Measurements from ENCODE around the gene FARSA.
"Not testable (repeated sequence)": the region's sequence is repeated elsewhere in the genome, so short reads cannot be mapped to it uniquely, and the experiment has no call there.

The FARSA gene

DNA sequence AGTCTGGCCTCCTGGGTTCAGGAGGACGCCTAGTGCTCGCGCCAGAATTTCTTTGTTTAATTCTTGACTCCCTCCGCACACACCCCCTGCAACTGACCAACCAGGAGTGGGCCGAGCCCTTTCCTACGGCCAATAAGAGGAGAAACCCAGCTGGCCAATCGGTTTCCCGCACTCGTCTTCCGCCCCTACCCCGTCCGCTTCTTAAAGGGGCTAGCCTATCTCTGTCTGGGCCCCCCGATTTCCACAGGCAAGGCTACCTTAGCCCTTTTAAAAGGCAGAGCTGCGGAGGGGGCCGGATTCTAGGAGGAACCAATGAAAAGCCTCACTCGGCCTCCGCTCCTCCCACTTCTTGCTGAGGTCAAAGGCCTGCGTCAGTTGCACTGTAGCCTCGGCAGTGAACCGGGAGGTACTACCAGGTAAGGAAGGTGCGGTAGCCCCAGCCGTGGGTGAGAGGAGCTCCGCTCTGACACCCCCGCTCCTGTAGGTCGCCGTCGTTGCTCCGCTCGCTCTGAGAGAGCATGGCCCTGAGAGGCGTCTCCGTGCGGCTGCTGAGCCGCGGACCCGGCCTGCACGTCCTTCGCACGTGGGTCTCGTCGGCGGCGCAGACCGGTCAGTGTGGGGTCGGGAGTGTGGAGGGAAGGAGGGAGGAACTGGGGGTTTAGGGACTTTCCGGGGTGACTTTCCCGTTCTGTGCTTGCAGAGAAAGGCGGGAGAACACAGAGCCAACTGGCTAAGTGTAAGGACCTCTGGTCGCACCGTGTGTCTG is 42.5 kb downstream of the FARSA start, which contains the start of gene GCDH:
Gene GCDH, plus strand, starts transcription at position 374 of the 766 bp plus-strand sequence. Its CDS starts 145 bp downstream, at position 519.
- TF ChIP-seq, protein P1, sequence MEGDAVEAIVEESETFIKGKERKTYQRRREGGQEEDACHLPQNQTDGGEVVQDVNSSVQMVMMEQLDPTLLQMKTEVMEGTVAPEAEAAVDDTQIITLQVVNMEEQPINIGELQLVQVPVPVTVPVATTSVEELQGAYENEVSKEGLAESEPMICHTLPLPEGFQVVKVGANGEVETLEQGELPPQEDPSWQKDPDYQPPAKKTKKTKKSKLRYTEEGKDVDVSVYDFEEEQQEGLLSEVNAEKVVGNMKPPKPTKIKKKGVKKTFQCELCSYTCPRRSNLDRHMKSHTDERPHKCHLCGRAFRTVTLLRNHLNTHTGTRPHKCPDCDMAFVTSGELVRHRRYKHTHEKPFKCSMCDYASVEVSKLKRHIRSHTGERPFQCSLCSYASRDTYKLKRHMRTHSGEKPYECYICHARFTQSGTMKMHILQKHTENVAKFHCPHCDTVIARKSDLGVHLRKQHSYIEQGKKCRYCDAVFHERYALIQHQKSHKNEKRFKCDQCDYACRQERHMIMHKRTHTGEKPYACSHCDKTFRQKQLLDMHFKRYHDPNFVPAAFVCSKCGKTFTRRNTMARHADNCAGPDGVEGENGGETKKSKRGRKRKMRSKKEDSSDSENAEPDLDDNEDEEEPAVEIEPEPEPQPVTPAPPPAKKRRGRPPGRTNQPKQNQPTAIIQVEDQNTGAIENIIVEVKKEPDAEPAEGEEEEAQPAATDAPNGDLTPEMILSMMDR (IDR thresholded peaks at IDR 0.05; ENCODE audit: borderline replicate concordance, control extremely low read depth, extremely low read depth, insufficient read depth, missing control alignments), result no peak
- DNase-seq (ENCODE audit: low spot score), result peak; percentile 97
- in situ Hi-C loops (cut with MboI; ENCODE audit: low sequenced_read_pairs, unreplicated experiment), result no loop called here

DNA sequence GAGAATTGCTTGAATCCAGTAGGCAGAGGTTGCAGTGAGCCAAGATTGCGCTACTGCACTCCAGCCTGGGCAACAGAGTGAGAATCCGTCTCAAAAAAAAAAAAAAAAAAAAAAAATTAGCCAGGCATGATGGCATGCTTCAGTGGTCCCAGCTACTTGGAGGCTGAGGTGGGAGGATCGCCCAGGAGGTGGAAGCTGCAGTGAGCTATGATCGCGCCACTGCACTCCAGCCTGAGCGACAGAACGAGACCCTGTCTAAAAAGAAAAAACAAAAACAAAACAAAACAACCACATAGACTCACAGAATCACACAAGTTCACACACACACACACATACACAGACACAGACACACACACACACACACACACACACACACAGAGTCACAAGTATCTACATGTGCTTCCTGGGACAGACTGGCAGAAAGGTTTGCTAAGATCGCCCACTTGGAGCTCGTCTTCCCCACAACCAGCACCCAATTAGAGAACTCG is 43.2 kb downstream of the FARSA start:
- DNase-seq (ENCODE audit: low spot score); in situ Hi-C loops (cut with MboI; ENCODE audit: low sequenced_read_pairs, unreplicated experiment): not testable (repeated sequence)

DNA sequence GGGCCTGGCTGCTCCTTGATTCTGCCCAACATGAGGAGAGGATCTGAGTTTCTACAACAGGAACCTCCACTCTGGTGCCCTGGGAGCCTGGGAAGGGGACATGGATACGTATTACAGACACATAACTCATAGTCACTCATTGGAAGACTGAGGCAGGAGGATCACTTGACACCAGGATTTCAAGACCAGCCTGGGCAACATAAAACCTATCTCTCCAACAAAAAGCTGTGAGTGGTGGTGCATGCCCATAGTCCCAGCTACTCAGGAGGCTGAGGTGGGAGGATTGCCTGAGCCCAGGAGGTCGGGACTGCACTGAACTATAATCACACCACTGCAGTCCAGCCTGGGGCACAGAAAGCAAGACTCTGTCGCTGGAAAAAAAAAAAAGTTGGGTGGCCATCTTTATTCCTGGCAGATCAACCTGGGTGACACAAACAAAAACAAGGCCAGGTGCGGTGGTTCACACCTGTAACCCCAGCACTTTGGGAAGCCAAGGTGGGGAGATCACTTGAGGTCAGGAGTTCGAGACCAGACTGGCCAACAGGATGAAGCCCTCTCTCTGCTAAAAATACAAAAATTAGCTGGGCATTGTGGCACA is 45.4 kb downstream of the FARSA start:
- TF ChIP-seq, protein P1 (IDR thresholded peaks at IDR 0.05; ENCODE audit: borderline replicate concordance, control extremely low read depth, extremely low read depth, insufficient read depth, missing control alignments), result no peak
- in situ Hi-C loops (cut with MboI; ENCODE audit: low sequenced_read_pairs, unreplicated experiment), result no loop called here
- no peak for DNase-seq (ENCODE audit: low spot score)

DNA sequence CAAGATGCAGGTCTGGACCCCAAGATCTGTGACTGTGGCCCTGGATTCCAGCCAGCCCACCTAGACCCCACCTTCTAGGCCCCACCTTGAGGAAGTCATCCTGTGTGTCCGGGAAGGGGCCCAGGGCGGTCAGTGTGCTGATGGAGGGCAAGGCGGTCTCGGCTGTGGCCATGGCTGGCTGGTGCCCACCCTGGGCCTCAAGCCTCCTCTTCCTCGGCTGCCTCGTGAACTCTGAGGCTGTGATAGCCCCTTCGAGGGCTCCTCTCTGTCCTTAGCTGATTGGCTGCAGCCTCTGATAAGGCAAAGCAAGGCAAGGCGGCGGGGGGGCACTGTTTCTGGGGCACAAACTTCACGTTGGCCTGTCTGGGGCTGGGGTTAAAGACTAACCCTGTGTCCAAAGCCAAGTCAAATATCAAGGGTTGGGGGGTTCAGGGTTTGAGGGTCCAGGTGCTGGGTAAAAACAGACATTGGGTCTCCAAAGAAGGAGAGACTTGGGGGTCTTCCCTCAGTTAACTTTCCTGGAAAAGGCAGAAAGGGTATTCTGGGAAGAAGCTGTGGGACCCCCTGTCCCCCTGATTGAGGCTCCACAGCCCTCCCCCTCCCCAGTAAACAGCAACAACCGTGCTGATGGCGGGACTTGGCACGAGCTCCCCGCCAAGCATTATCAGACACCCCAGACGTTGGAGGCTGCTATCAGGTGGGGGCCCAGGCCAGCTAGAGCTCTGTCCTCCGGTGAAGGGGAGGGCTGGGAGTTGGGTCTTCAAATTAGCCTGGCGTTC is 46.4 kb downstream of the FARSA start, which contains the start of gene KLF1:
Gene KLF1, minus strand, starts transcription at position 233 of the 779 bp plus-strand sequence. Its CDS starts 61 bp downstream, at position 172.
- TF ChIP-seq, protein P1 (IDR thresholded peaks at IDR 0.05; ENCODE audit: borderline replicate concordance, control extremely low read depth, extremely low read depth, insufficient read depth, missing control alignments), result no peak

DNA sequence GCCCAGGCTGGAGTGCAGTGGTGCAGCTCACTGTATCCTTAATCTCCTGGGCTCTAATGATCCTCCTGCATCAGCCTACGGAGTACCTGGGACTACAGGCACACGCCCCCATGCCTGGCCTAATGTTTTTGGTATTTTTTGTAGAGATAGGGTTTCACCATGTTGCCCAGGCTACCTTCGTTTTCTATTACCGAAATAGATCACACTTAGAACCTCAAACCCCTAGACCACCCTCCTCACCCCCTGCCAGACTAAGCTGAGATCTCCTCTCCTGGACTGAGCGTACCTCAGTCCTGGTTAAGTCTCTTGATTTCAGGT is 46.9 kb downstream of the FARSA start:
- TF ChIP-seq, protein P1 (IDR thresholded peaks at IDR 0.05; ENCODE audit: borderline replicate concordance, control extremely low read depth, extremely low read depth, insufficient read depth, missing control alignments), result no peak
- in situ Hi-C loops (cut with MboI; ENCODE audit: low sequenced_read_pairs, unreplicated experiment), result no loop called here
- DNase-seq (ENCODE audit: low spot score), result no peak

More for the DNA sequence above, 46.4 kb downstream of the FARSA start, which contains the start of gene KLF1:
- DNase-seq (ENCODE audit: low spot score), result no peak
- in situ Hi-C loops (cut with MboI; ENCODE audit: low sequenced_read_pairs, unreplicated experiment), result no loop called here

DNA sequence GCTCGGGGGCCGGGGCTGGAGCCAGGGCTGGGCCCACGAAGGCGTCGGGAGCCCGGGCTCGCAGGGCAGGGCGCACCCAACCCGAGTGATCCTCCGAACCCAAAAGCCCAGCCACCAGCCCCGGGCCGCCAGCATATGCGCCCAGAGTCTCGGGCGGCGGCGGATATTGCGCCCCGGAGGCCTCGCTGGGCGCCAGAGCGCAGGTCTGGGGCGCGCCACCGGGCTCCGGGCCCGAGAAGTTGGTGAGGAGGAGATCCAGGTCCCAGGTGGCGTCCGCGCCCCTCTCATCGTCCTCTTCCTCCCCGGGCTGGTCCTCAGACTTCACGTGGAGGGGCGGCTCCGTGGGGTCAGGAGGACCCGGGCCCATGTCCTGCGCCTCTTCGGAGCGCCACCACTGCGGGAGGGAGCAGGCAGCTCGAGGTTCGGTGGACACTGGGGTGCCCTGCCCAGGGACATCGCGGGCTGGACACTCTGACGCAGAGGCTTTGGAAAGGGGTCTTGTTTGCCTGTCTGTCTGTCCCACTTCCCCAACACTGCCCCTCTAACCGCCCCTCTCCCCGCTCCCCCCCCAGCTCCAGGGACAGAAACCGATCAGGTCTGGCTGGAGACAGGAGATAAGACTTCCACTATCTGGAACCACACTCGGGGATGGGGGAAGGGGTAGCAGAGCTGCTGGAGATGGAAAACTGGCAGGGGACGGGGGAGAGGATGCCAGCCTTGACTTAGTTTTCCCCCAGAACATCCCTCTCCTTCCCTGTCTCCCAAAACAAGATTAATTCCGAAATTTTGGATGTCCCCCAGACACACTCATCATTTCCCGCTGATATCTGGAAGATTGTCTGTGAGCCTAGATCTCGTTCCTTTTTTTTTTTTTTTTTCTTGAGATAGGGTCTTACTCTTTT is 47.5 kb downstream of the FARSA start:
- DNase-seq (ENCODE audit: low spot score), result no peak
- TF ChIP-seq, protein P1 (IDR thresholded peaks at IDR 0.05; ENCODE audit: borderline replicate concordance, control extremely low read depth, extremely low read depth, insufficient read depth, missing control alignments), result no peak
- in situ Hi-C loops (cut with MboI; ENCODE audit: low sequenced_read_pairs, unreplicated experiment), result no loop called here
